CD4-positive, alpha-beta T cell treated with Interleukin-2 at 100 ng/mL for 4 hours (primary cell): ENCODE measurements around the gene HDDC3.

Experiments used
- DNase-seq: peaks from one replicate; pipeline ENCODE4 v3.0.0-alpha.2; 2020; ENCODE audit warnings: low spot score

Gene HDDC3, protein sequence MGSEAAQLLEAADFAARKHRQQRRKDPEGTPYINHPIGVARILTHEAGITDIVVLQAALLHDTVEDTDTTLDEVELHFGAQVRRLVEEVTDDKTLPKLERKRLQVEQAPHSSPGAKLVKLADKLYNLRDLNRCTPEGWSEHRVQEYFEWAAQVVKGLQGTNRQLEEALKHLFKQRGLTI

DNA sequence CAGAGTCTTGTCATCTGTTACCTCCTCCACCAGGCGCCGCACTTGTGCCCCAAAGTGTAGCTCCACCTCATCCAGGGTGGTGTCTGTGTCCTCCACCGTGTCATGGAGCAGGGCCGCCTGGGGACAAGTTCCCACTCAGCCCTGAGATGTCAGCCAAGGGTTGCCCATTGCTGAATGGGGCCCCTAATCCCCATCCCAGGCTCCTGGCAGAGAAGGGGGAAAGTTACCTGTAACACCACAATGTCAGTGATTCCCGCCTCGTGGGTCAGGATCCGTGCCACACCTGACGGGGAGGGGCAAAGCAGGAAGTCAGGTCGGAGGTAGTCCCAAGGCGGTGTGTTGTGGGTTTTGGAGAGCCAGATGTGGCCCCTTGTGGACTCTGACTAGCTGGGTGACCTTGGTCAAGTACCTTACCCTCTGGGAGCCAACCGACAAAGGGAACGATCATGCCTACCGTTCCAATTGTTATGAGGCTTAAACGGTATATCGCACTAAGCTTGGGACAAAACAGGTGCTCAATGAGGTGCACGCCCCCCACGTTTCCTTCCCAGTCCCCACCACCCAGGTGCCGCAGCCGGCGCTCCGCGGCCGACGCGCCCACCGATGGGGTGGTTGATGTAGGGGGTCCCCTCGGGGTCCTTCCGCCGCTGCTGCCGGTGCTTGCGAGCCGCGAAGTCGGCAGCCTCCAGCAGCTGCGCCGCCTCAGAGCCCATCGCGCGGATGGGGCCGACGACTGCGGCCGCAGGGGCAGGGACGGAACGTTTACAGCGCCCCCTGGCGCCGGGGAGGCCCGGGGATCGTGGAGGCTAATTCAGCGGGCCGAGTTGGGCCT is at the start of gene HDDC3:
Gene HDDC3, minus strand, starts transcription at position 722 of the 832 bp plus-strand sequence. Its CDS starts 9 bp downstream, at position 713.
- DNase-seq = peak; percentile 90

DNA sequence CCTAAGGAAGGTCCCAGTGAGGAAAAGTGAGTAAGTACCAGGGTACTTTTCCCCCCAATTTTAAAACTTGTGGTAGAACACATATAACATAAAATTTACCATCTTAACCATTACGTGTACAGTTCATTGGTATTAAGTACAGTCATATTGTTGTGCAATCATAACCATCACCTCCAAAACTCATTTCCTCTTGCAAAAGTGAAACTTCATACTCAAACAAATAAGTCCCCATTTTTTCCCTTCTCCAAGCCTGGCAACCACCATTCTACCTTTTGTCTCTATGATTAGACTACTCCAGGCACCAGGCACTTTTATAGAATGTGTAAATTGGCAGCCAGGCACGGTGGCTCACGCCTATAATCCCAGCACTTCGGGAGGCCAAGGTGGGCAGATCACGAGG is 49.8 kb upstream of the HDDC3 start:
- no peak for DNase-seq

DNA sequence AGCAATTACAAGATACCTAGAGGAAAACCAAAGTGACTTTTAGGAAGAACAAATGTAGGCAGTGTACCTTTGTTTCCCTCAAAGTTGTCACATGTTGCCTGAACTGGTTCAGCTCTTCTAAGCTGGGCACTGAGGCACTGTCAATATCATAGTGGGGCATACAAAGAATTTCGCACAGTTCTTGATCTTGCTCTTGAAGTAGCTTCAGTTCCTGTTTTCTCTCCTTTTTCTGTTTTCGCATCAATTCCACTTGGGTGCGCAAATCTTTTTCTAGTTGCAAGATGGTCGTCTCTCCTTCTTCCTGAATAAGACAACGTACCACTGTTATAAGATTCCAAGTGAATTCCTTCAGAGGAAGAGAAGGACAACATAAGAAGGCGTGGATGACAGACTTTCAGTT is 49.3 kb upstream of the HDDC3 start:
- DNase-seq = no peak

DNA sequence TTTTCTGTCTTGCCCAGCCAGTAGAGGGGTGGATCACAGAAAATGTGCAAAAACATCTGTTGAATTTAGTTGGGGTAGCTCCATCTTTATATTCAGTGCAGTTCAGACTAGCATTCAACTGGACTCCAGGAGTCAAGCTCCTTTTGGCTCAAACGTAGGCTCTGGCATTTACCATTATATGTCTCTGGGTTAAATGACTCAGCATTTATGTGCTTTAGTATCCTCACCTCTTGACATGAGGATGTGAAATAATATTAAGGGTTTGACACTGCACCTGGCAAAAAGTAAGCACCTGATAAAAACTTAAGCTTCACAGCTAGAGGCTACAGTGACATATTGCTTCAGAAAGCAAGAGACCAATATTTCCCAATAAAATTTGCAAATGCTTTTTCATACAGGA is 47.2 kb upstream of the HDDC3 start:
- no peak for DNase-seq

DNA sequence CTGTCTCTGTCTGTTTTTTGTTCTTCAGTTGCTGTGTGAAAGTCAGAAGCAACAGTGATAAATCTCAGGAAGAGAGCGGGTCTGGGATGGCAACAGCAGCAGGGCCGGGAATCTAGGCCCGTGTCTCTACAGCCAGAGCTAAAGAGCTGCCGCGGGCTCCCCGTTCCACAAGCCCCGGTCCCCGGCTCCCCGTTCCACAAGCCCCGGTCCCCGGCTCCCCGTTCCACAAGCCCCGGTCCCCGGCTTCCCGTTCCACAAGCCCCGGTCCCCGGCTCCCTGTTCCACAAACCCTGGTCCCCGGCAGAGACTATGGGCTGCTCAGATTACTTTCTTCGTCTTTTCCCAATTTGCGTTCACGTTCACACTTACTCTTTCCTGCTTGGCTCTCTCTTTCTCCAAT is 41.9 kb upstream of the HDDC3 start:
- DNase-seq = no peak

DNA sequence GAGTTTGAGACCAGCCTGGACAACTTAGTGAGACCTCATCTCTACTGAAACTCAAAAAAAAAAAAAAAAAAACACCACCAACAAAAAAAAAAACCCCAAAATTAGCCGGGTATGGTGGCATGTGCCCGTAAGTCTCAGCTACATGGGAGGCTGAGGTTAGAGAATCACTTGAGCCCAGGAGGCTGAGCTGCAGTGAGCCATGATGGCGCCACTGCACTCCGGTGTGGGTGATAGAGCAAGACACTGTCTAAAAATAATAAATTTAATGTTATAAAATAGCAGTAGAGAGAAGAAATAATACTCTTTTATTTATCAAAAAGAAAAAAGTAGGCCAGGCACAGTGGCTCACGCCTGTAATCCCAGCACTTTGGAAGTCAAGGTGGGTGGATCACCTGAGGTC is 39.8 kb upstream of the HDDC3 start:
- no peak for DNase-seq

DNA sequence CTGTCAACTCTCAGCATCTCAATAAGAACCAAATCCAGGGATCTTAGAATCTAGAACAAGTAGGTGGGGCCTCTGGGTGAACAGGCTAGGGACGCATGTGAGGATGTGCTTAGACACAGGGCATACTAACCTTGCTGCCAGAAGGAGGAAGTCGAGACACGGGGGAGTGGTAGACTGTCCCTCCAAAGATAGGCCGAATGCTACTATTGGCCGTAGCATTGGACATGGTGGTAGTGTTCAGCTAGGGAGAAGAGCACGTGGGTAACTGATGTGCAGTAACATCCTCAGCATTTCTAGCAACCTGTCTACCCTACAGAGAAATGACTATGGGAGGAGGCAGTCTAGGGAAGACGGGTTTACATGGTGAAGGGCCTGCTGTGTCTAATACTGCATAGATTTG is 37.9 kb upstream of the HDDC3 start:
- no peak for DNase-seq

DNA sequence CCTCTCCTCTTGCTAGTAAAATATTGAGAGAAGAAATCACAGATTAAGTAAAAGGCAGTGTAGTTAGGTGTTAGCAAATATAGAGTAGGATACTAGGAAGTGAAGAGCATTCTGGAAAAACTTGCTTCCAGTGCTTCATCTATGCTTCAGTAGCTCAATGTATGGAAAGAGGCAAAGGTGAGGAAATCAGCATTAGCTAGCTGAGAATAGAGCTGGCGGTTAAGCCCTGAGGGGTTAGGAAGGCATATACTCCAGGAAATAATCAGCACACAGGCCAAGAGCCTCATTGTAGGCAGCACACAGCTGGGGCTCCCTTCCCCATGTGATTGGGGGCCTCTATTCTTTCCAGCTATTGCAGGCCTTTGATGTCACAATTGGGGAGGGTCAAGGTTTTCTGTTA is 36.1 kb upstream of the HDDC3 start:
- no peak for DNase-seq

DNA sequence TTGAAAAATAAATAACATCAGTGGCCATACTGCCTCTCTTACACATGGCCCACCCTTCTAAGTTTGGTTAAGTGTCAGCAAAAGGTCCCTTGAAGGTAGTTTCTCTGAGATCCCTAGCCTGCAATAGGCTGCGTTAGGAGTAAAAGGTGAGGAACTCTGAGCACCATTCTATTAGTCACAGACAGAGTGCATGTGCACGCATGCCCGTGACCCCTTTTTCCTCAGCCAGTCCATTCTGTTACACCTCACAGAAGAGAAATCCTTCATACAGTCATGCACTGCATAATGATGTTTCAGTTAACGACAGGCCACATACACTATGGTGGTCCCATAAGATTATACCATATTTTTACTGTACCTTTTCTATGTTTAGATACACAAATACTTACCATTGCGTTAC is 34.9 kb upstream of the HDDC3 start:
- DNase-seq = no peak

DNA sequence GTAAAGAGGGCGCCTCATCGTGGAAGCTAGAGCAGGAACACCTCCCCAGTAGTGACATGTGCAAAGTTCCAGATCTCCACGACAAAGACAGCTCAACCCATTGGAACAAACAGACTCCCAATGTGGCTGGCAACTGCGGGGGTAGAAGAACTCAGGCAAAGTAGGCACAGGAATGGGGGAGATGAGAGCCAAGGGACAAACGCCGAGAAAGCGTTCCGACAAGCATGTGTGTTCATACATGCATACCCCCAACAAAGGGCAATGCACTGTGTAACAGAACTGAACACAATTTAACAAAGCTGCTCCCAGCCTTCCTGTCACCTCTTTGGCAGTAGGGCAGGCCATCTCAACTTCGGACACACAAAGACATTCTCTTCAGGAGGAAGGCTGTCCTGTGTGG is 33.9 kb upstream of the HDDC3 start:
- no peak for DNase-seq

DNA sequence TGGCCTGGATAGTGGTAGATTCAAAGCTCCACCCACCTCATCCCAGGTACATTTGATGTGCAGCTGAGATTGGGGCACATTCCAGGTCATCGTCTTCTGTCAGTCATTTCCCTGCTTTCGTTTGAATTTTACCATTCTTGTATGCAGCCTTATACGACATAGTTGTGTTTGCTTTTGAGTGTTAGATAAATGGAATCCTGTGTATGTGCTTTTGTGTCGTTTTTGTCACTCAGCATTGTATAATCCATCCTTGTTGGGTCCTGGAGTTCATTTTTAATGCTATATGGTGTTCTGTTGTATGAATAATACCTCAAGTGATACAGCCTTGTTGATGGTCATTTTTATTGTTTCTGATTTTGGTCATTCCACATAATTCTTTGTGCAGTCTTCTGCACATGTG is 29.7 kb upstream of the HDDC3 start:
- DNase-seq = no peak

DNA sequence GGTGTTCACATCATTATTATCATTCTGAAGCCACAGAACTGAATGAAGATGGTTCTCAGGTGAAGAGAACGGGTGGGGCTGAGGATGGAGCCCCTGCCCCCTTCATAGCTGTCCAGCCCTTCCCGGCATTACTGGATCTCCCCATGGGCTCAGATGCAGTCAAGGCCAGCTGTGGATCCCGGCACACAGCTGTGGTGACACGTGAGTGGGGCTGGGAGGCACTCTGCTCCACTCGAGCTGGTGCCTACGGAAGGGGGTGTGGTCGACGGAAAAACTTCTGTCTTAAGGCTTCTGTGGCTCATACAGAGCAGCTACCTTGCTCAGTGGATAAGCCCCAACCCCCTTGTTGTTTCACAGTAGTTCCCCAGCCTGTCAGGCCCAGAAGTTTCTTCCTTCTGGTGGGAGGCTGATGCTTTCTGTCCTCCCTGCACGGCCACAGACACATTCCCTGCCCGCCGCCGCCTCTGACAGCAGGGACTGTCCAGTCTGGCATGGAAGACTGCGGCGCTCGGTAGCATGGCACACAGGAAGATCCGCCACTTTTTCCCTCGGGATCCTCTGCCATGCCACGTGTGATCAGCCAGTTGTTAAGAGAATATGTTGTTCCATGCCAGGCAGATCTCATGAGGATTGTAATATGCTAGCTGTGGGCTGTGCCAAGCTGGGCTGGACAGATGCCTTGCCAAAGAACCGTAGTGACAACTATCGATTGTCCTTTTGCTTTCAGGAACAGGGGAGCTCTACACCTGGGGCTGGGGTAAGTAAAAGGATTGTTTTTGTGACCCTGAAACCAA is 28.1 kb upstream of the HDDC3 start:
- DNase-seq = no peak

DNA sequence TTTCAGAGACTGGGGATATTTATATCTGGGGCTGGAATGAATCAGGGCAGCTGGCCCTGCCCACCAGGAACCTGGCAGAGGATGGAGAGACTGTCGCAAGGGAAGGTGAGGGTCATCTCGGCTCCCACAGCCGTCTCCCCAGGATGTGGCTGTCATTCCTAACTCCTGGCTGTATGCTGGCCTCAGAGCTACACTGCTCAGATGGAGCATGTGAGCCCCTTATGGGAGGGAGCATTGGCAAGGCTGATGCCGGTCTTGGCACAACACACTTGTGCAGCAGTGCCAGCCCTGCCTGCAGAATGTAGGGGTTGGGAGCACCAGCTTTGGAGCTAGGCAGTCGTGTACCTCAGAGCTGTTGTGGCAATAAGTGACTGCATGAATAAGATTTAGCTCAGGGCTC is 27.5 kb upstream of the HDDC3 start:
- no peak for DNase-seq

DNA sequence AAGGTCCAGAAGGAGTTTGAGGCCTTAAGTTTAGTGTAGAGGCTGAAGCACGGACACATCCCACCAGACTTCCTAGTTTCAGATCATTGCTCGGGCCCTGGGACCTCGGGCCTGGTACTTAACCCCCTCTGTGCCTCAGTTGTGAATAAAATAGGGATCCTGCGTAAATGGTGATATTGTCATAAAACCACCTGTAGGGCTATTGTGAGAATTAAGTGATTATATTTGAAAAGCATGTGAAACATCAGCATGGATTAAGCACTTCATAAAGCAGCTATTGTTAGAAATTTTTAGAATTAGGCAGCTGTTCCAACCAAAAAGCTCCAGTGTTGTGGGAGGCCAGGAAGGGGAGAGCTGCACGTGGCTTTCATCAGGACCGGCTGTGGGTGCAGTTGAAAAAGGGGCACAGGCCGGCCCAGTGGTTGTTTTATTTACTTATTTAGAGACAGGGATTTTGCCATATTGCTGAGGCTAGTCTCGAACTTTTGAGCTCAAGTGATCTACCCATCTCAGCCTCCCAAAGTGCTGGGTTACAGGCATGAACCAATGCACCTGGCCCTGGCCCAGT is 26.8 kb upstream of the HDDC3 start:
- no peak for DNase-seq

DNA sequence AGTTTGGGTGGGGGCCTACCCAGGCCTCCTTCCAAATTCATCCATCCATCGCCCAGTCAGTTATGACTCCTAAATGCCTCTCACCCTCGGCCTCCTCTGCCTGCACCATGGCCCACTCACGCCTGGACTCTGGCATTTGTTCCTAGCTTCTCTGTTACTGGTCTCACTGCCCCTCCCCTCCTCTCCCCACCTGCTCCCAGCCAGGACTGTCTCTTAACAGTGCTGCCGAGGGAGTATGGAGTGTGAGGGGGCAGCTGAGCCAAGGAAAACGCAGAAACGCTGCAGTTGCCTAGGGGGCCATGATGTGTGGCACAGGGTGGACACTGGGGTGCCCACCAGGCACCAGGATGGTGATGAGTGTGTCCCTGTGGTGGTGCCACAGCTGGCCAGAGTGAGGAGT is 25.4 kb upstream of the HDDC3 start:
- no peak for DNase-seq

DNA sequence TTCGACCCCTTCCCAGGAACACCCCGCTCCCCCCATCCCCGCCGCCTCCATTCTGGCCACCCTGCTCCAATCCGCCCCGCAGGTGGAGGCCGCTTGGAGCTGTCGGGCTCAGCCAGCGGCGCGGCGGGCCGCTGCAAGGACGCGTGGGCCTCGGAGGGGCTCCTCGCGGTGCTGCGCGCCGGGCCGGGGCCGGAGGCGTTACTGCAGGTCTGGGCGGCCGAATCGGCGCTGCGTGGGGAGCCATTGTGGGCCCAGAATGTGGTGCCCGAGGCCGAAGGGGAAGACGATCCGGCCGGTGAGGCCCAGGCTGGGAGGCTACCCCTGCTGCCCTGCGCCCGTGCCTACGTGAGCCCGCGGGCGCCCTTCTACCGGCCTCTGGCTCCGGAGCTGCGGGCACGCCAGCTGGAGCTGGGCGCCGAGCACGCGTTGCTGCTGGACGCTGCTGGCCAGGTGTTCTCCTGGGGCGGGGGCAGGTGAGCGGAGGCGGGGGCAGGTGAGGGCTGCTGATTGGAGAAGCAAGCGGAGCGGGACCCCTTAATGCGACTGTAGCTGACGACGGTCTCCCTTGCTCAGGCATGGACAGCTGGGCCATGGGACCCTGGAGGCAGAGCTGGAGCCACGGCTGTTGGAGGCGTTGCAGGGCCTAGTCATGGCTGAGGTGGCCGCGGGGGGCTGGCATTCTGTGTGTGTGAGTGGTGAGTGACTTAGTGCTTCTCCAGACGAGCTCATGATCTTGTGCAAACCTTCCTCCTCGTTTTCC is 24.9 kb upstream of the HDDC3 start:
- no peak for DNase-seq

DNA sequence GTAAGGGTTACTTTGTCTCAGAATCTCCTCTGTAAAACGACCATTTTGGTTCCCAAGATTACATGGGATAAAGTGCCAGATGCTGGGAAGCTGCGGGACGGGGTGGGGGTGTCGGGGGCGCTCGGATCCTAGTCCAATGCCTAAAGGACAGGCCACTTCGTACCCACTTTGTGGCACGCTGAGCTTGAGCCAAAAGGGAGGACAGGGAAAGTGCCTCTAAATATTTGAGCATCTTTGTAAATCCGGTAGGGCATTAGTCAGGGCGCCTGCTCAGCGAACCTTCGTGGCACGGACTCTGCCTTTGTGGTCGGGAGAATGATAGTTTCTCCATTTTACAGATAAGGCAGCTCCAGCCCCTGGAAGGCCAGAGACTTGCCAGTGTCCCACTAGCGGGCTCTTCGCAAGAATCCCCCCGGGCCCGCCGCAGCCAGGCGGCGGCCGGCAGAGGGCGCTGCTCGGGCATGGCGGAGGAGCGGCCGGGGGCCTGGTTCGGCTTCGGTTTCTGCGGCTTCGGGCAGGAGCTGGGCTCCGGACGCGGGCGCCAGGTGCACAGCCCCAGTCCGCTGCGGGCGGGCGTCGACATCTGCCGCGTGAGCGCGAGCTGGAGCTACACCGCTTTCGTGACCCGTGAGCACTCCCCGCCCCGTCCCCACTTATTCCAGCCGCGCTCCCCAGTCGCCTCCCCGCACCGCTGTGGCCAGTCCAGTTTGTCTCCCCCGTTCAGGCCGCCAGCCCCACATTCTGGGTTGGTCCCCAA is 24.1 kb upstream of the HDDC3 start:
- peak; percentile 58 for DNase-seq

DNA sequence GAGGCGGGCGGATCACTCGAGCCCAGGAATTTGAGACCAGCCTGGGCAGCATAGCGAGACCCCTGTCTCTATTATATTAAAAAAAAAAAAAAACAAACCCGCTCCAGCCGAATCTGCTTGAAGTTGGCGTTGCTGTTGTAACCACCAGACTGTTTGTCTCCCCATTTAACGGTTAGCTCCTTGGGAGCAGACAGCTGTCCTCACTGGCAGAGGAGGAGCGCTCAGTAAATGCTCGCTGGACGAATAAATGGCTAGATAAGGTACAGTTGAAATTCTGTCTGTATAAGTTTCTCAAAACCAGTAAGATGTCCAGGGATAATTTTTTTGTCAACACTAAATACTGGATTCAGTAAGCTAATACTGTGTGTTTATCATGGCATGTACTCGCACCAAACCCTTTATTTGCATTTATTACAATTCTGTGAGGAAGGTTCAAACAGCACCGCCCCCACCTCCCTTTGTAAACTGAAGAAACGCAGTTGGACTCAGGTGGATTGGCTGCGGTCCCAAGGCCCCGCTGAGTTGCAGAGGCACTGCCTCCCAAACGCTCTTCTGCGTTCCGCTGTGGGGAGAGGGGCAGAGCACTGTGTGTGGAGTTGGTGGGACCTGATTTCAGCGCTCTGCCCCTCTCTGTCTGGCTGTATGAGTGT is 23.4 kb upstream of the HDDC3 start:
- DNase-seq = no peak

DNA sequence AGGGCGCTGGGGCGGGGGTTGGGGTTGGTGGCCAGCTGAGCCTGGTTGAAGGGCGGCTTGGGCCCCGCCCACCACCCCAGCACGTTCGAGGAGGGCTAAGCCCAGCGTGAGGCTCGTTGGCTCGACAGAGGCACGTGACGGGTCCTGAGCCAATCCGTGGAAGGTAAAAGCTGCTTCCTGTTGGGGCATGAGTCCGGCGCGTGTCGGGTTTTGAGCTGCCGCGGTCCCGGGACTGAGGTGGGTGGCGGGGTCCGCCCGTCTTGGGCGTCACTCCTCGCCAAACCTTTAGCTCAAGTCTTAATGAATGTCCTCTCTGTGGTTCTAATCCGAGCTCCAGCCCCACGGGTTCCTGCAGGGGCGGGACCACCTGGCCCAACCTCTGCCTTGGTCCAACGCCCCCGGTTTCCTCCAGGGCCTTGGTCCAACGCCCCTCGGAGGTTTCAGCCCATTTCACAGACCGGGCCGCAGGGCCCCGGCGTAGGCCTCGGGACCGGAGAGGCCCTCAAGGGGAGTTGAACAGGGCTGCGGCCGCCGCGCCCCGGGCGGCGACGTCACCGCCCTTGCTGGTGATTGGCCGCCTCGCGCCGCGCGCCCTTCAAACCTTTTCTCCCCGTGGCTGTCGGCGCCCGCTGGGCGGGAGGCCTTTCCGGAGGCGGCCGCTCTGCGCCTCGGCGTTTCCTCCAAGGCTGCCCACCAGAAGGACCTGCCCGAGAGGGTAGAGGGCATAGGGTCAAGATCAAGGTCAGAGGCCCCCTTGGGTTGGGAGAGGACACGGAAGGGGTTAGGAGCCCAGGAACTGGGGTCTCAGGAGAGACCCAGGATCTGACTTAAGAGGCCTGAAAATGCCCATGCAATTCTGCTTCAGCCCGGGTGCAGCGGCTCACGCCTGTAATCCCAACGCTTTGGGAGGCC is 22.6 kb upstream of the HDDC3 start, which contains the start of gene RCCD1:
Gene RCCD1, plus strand, starts transcription at position 173 of the 912 bp plus-strand sequence. CDS start 1,851 bp downstream, outside the sequence.
- peak; percentile 86 for DNase-seq
